GM19239 (cell line): ENCODE results near the gene LGALS12.
"Not testable (repeated sequence)": the region's sequence is repeated elsewhere in the genome, so short reads cannot be mapped to it uniquely, and the experiment has no call there.

Source experiments
- DNase-seq: peaks from one replicate; pipeline ENCODE4 v3.0.0; 2011; ENCODE audit warnings: low spot score; ENCODE audit not compliant: insufficient read length
- FAIRE-seq: peaks from 2 replicates; lab custom pipeline; 2011; peaks lifted over from hg19 to GRCh38; lab: Jason Lieb, UNC

The LGALS12 gene

GRCh38 chr11:63531074-63531792 lies 25.3 kb downstream of the LGALS12 start:
- peak; percentile 96 for FAIRE-seq
- peak; percentile 45 for DNase-seq

GRCh38 chr11:63532117-63532516 lies 26.2 kb downstream of the LGALS12 start:
- DNase-seq (no peak), FAIRE-seq (no peak)

- FAIRE-seq, result no peak
- no peak for DNase-seq
Observed at GRCh38 chr11:63532799-63533475, 27.1 kb downstream of the LGALS12 start.

- FAIRE-seq (no peak), DNase-seq (no peak)
Observed at GRCh38 chr11:63534076-63534475, 28.2 kb downstream of the LGALS12 start.

- FAIRE-seq (peak; percentile 48), DNase-seq (no peak)
Observed at GRCh38 chr11:63534895-63535461, 29.1 kb downstream of the LGALS12 start.

GRCh38 chr11:63535734-63536133 lies 29.9 kb downstream of the LGALS12 start:
- FAIRE-seq (no peak), DNase-seq (no peak)

GRCh38 chr11:63536669-63537292 lies 30.9 kb downstream of the LGALS12 start, which contains the start of gene PLAAT4:
PLAAT4 (plus strand) TSS chr11:63536808; CDS start chr11:63536869, 61 bp downstream.
- peak; percentile 85 for FAIRE-seq
- peak; percentile 56 for DNase-seq

- DNase-seq (no peak), FAIRE-seq (no peak)
Observed at GRCh38 chr11:63537293-63538101, 31.6 kb downstream of the LGALS12 start.

GRCh38 chr11:63542506-63542905 lies 36.6 kb downstream of the LGALS12 start:
- DNase-seq, FAIRE-seq: not testable (repeated sequence)

GRCh38 chr11:63543711-63544110 lies 37.8 kb downstream of the LGALS12 start:
- FAIRE-seq, result no peak

GRCh38 chr11:63547061-63547460 lies 41.2 kb downstream of the LGALS12 start:
- FAIRE-seq, result no peak

More at GRCh38 chr11:63543711-63544110, 37.8 kb downstream of the LGALS12 start:
- no peak for DNase-seq

GRCh38 chr11:63548178-63548577 lies 42.3 kb downstream of the LGALS12 start:
- FAIRE-seq (no peak), DNase-seq (no peak)

More at GRCh38 chr11:63547061-63547460, 41.2 kb downstream of the LGALS12 start:
- DNase-seq, result no peak

- no peak for DNase-seq
- FAIRE-seq, result no peak
Observed at GRCh38 chr11:63549411-63549810, 43.5 kb downstream of the LGALS12 start.

- not testable (repeated sequence) for DNase-seq, FAIRE-seq
Observed at GRCh38 chr11:63550156-63550700, 44.3 kb downstream of the LGALS12 start.

GRCh38 chr11:63551091-63551888 lies 45.4 kb downstream of the LGALS12 start:
- DNase-seq, result no peak
- no peak for FAIRE-seq

- DNase-seq, result no peak
- no peak for FAIRE-seq
Observed at GRCh38 chr11:63551889-63552266, 46.0 kb downstream of the LGALS12 start.

- FAIRE-seq (no peak), DNase-seq (no peak)
Observed at GRCh38 chr11:63552921-63553320, 47.0 kb downstream of the LGALS12 start.

GRCh38 chr11:63553759-63554158 lies 47.9 kb downstream of the LGALS12 start:
- DNase-seq (peak; percentile 58), FAIRE-seq (peak; percentile 93)

GRCh38 chr11:63554877-63555223 lies 49.0 kb downstream of the LGALS12 start:
- FAIRE-seq (no peak), DNase-seq (no peak)
